ENCODE measurements around the gene EPS15.
"Not testable (repeated sequence)": the region's sequence is repeated elsewhere in the genome, so short reads cannot be mapped to it uniquely, and the experiment has no call there.

The EPS15 gene

GRCh38 chr1:51432146-51432545 lies 86.9 kb downstream of the EPS15 start:
- DNase-seq (ENCODE audit: low read depth in 2 of 2, low spot score in 1 of 2): no peak

GRCh38 chr1:51427438-51427837 lies 91.6 kb downstream of the EPS15 start:
- DNase-seq (ENCODE audit: low read depth in 2 of 2, low spot score in 1 of 2): no peak

GRCh38 chr1:51425955-51426354 lies 93.1 kb downstream of the EPS15 start:
- no peak for DNase-seq (ENCODE audit: low read depth in 2 of 2, low spot score in 1 of 2)

GRCh38 chr1:51425273-51425672 lies 93.8 kb downstream of the EPS15 start:
- no peak for DNase-seq (ENCODE audit: low read depth in 2 of 2, low spot score in 1 of 2)

GRCh38 chr1:51423073-51423821 lies 95.8 kb downstream of the EPS15 start:
- DNase-seq (ENCODE audit: low read depth in 2 of 2, low spot score in 1 of 2): no peak

GRCh38 chr1:51422367-51423072 lies 96.5 kb downstream of the EPS15 start:
- DNase-seq (ENCODE audit: low read depth in 2 of 2, low spot score in 1 of 2): no peak

- DNase-seq (ENCODE audit: low read depth in 2 of 2, low spot score in 1 of 2): no peak
Observed at GRCh38 chr1:51421964-51422363, 97.1 kb downstream of the EPS15 start.

GRCh38 chr1:51420867-51421627 lies 98.0 kb downstream of the EPS15 start:
- DNase-seq (ENCODE audit: low read depth in 2 of 2, low spot score in 1 of 2): no peak

GRCh38 chr1:51418384-51418959 lies 100.6 kb downstream of the EPS15 start:
- DNase-seq (ENCODE audit: low read depth in 2 of 2, low spot score in 1 of 2): no peak

GRCh38 chr1:51417496-51418383 lies 101.3 kb downstream of the EPS15 start:
- no peak for DNase-seq (ENCODE audit: low read depth in 2 of 2, low spot score in 1 of 2)

GRCh38 chr1:51416910-51417309 lies 102.2 kb downstream of the EPS15 start:
- no peak for DNase-seq (ENCODE audit: low read depth in 2 of 2, low spot score in 1 of 2)

- DNase-seq (ENCODE audit: low read depth in 2 of 2, low spot score in 1 of 2): no peak
Observed at GRCh38 chr1:51415963-51416362, 103.1 kb downstream of the EPS15 start.

- no peak for DNase-seq (ENCODE audit: low read depth in 2 of 2, low spot score in 1 of 2)
Observed at GRCh38 chr1:51414811-51415210, 104.3 kb downstream of the EPS15 start.

- not testable (repeated sequence) for DNase-seq (ENCODE audit: low read depth in 2 of 2, low spot score in 1 of 2)
Observed at GRCh38 chr1:51411820-51412219, 107.2 kb downstream of the EPS15 start.

GRCh38 chr1:51410568-51411460 lies 108.3 kb downstream of the EPS15 start:
- DNase-seq (ENCODE audit: low read depth in 2 of 2, low spot score in 1 of 2): no peak

GRCh38 chr1:51409755-51410541 lies 109.1 kb downstream of the EPS15 start:
- not testable (repeated sequence) for DNase-seq (ENCODE audit: low read depth in 2 of 2, low spot score in 1 of 2)

GRCh38 chr1:51392241-51392640 lies 126.8 kb downstream of the EPS15 start:
- no peak for DNase-seq (ENCODE audit: low read depth in 2 of 2, low spot score in 1 of 2)

GRCh38 chr1:51390641-51391040 lies 128.4 kb downstream of the EPS15 start:
- DNase-seq (ENCODE audit: low read depth in 2 of 2, low spot score in 1 of 2): not testable (repeated sequence)

GRCh38 chr1:51387288-51387687 lies 131.8 kb downstream of the EPS15 start:
- not testable (repeated sequence) for DNase-seq (ENCODE audit: low read depth in 2 of 2, low spot score in 1 of 2)
